Measurements from ENCODE around the gene SNRNP200. TPM values are rescaled to one million over a fixed set of nuclear protein-coding genes. Genes with fewer than 3 reads are reported as not detected.

SNRNP200 gene
- total RNA-seq, 1 donor from 2014 or later = 57.4 TPM

- TF ChIP-seq, protein P1, sequence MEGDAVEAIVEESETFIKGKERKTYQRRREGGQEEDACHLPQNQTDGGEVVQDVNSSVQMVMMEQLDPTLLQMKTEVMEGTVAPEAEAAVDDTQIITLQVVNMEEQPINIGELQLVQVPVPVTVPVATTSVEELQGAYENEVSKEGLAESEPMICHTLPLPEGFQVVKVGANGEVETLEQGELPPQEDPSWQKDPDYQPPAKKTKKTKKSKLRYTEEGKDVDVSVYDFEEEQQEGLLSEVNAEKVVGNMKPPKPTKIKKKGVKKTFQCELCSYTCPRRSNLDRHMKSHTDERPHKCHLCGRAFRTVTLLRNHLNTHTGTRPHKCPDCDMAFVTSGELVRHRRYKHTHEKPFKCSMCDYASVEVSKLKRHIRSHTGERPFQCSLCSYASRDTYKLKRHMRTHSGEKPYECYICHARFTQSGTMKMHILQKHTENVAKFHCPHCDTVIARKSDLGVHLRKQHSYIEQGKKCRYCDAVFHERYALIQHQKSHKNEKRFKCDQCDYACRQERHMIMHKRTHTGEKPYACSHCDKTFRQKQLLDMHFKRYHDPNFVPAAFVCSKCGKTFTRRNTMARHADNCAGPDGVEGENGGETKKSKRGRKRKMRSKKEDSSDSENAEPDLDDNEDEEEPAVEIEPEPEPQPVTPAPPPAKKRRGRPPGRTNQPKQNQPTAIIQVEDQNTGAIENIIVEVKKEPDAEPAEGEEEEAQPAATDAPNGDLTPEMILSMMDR (IDR thresholded peaks at IDR 0.05) = no peak
- intact Hi-C loops (cut with DNase I) = no loop called here
- Histone ChIP-seq H3K36me3 (peaks cover 0 to 8% of the 10 kb centered on the region in 2 donors), H3K4me3 (no peak overlapping the region), H3K27me3 (no peaks in the 10 kb centered on the region), H3K27ac (no peak overlapping the region), H3K9me3 (no peaks in the 10 kb centered on the region), H3K4me1 (no peaks in the 10 kb centered on the region)
- no peak for DNase-seq (ENCODE audit: low spot score in 2 of 2)
Observed at GRCh38 chr2:96239091-96239490, 66.3 kb downstream of the SNRNP200 start.

DNA sequence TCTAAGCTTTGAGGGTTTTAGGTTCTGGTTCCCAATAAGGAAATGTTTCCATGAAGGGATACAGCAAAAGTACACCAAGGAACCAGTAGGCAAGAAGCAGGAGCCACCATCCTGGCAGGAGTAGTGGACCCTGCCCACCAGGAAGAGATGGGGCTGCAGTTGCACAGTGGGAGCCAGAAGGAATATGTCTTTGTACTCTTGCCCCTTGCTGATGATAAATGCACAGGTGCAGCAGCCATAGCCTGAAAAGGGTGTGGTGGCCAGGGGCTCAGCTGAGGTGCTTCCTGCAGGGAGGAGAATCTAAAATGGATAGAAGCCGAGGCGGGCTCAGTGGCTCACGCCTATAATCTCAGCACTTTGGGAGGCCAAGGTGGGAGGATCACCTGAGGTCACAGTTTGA, 67.1 kb downstream of the SNRNP200 start:
- H3K4me1 ChIP-seq = no peaks in the 10 kb centered on the region

GRCh38 chr2:96236882-96237281, 68.5 kb downstream of the SNRNP200 start:
- no peaks in the 10 kb centered on the region for H3K27me3 ChIP-seq
- H3K4me3 ChIP-seq = no peak overlapping the region
- no peaks in the 10 kb centered on the region for H3K9me3 ChIP-seq
- no peaks in the 10 kb centered on the region for H3K4me1 ChIP-seq
- H3K36me3 ChIP-seq = peaks cover 0 to 8% of the 10 kb centered on the region in 2 donors
- no peak overlapping the region for H3K27ac ChIP-seq
- DNase-seq (ENCODE audit: low spot score in 2 of 2) = no peak
- intact Hi-C loops (cut with DNase I) = no loop called here
- TF ChIP-seq, protein P1 (IDR thresholded peaks at IDR 0.05) = no peak

More for the DNA sequence above, 67.1 kb downstream of the SNRNP200 start:
- intact Hi-C loops (cut with DNase I) = no loop called here
- H3K4me3 ChIP-seq = no peak overlapping the region
- no peak overlapping the region for H3K27ac ChIP-seq
- TF ChIP-seq, protein P1 (IDR thresholded peaks at IDR 0.05) = no peak
- H3K27me3 ChIP-seq = no peaks in the 10 kb centered on the region
- H3K36me3 ChIP-seq = peaks cover 0 to 8% of the 10 kb centered on the region in 2 donors
- H3K9me3 ChIP-seq = no peaks in the 10 kb centered on the region
- no peak for DNase-seq (ENCODE audit: low spot score in 2 of 2)

DNA sequence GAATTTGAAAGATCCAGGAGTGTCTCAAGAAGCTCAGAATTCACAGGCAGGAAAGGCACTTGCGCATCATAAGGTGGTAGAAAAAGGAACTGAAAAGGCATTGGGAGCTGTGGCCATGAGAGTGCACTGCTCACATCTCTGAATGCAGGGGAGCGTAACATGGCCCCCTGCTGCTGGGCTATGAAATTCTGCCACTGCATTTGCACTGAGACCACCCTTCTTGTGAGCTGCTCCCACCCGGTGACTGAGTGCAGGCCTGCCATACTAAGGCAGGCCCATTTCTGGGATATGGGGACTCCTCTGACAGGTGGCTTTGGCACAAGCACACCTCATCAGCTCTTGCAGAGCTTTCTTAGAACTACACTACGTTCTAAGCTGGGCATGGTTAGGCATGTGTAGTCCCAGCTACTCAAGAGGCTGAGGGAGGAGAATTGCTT, 71.4 kb downstream of the SNRNP200 start:
- intact Hi-C loops (cut with DNase I) = no loop called here

GRCh38 chr2:96233436-96233835, 71.9 kb downstream of the SNRNP200 start:
- Histone ChIP-seq H3K4me3 (no peak overlapping the region), H3K4me1 (no peaks in the 10 kb centered on the region), H3K9me3 (no peaks in the 10 kb centered on the region), H3K27ac (no peak overlapping the region), H3K27me3 (no peaks in the 10 kb centered on the region), H3K36me3 (no peaks in the 10 kb centered on the region)
- DNase-seq (ENCODE audit: low spot score in 2 of 2) = no peak
- TF ChIP-seq, protein P1 (IDR thresholded peaks at IDR 0.05) = no peak
- intact Hi-C loops (cut with DNase I) = no loop called here

More for the DNA sequence above, 71.4 kb downstream of the SNRNP200 start:
- H3K27me3 ChIP-seq = no peaks in the 10 kb centered on the region
- H3K4me3 ChIP-seq = no peak overlapping the region
- no peak for DNase-seq (ENCODE audit: low spot score in 2 of 2)
- TF ChIP-seq, protein P1 (IDR thresholded peaks at IDR 0.05) = no peak
- no peaks in the 10 kb centered on the region for H3K4me1 ChIP-seq
- H3K27ac ChIP-seq = no peak overlapping the region
- no peaks in the 10 kb centered on the region for H3K9me3 ChIP-seq
- no peaks in the 10 kb centered on the region for H3K36me3 ChIP-seq

- no peak overlapping the region for H3K27ac ChIP-seq
- intact Hi-C loops (cut with DNase I) = no loop called here
- no peak overlapping the region for H3K4me3 ChIP-seq
- TF ChIP-seq, protein P1 (IDR thresholded peaks at IDR 0.05) = no peak
- no peaks in the 10 kb centered on the region for H3K9me3 ChIP-seq
- no peaks in the 10 kb centered on the region for H3K4me1 ChIP-seq
- no peaks in the 10 kb centered on the region for H3K27me3 ChIP-seq
- no peaks in the 10 kb centered on the region for H3K36me3 ChIP-seq
- no peak for DNase-seq (ENCODE audit: low spot score in 2 of 2)
Observed at GRCh38 chr2:96231316-96231715, 74.0 kb downstream of the SNRNP200 start.
